Measurements from ENCODE around the gene F2RL3. TPM values are rescaled to one million over a fixed set of nuclear protein-coding genes. Genes with fewer than 3 reads are reported as not detected.

F2RL3 gene
- total and polyA plus RNA-seq, 2 of the 8 experiments (the other 6 are each of a cell fraction or from before 2014, with no cell fraction given): not detected

DNA sequence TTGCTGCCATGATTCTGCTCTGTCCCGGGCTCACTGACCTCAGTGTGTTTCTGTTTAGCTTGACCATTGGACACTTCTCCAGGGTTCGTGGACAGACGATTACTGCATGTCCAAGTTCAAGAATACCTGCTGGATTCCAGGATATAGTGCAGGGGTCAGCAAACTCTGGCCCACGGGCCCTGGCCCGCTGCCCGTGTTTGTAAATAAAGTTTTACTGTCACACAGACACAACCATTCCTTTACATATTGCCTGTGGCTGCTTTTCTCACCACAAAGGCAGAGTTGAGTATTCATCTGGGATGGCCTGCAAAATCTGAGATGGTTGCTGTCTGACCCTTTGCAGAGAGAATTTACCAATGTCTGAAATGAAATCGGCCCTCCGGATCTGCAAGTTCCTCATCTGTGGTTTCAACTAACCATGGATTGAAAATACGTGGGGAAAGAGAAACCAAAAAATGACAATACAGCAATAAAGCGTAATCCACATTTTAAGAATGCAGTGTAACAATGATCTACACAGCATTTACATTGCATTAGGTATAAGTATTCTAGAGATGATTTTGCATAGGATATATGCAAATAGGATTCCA lies 25.9 kb upstream of the F2RL3 start:
- Histone ChIP-seq H2AK5ac (ENCODE audit: low read depth, low read length) (no peak overlapping the region), H3K9ac (replicated peaks in 1 of 4; ENCODE audit: extremely low read depth in 1 of 4, low read depth in 3 of 4, low read length in 3 of 4) (no peak overlapping the region), H3K4me3 (ENCODE audit: extremely low read depth in 1 of 4, insufficient read depth in 2 of 4, low read depth in 3 of 4, low read length in 4 of 4) (no peak overlapping the region), H3K79me2 (ENCODE audit: control insufficient read depth in 1 of 2, insufficient read depth in 2 of 2, low read length in 2 of 2) (no peaks in the 10 kb centered on the region), H4K91ac (replicated peaks; ENCODE audit: insufficient read length, low read length) (no peak overlapping the region), H3K23me2 (ENCODE audit: low read depth, low read length) (0 out of 2 replicates have a peak, but pooled peaks cover 1% of the 10 kb centered on the region), H3K18ac (ENCODE audit: extremely low read depth, low read length) (no peak overlapping the region), H4K8ac (ENCODE audit: extremely low read depth, insufficient read depth, low read length) (no peak overlapping the region), H3K27me3 (replicated peaks in 1 of 4; ENCODE audit: control insufficient read depth in 3 of 4, extremely low read depth in 1 of 4, insufficient read depth in 3 of 4, low read length in 3 of 4) (no peaks in the 10 kb centered on the region), H2BK120ac (replicated peaks; ENCODE audit: low read depth, low read length) (no peak overlapping the region), H2BK12ac (ENCODE audit: low read depth, low read length) (no peak overlapping the region), H2BK15ac (ENCODE audit: low read length) (no peak overlapping the region), H2BK20ac (ENCODE audit: low read length) (no peak overlapping the region), H4K5ac (ENCODE audit: insufficient read length, low read depth, low read length) (no peak overlapping the region), H3K4me1 (replicated peaks in 1 of 4; ENCODE audit: control insufficient read depth in 3 of 4, insufficient read depth in 4 of 4, low read length in 3 of 4) (no peaks in the 10 kb centered on the region), H4K20me1 (replicated peaks in 1 of 2; ENCODE audit: control insufficient read depth in 1 of 2, insufficient read depth in 2 of 2, low read length in 2 of 2) (peaks cover 0 to 7% of the 10 kb centered on the region in 2 experiments), H3K4ac (replicated peaks; ENCODE audit: insufficient read length, low read depth, low read length) (no peak overlapping the region), H3K9me3 (ENCODE audit: insufficient read depth in 2 of 2, low read depth in 1 of 2, low read length in 1 of 2) (no peaks in the 10 kb centered on the region), H3K14ac (ENCODE audit: insufficient read length) (no peak overlapping the region), H3K23ac (ENCODE audit: insufficient read length) (no peak overlapping the region), H3K56ac (replicated peaks; ENCODE audit: insufficient read length, low read depth, low read length) (no peak overlapping the region), H2AFZ (ENCODE audit: low read length) (no peak overlapping the region), H3K4me2 (ENCODE audit: insufficient read depth in 1 of 2, low read depth in 2 of 2, low read length in 2 of 2) (no peak overlapping the region), H3K27ac (ENCODE audit: low read depth, low read length) (no peak overlapping the region), H3K36me3 (ENCODE audit: control insufficient read depth in 2 of 4, insufficient read depth in 4 of 4, low read length in 3 of 4) (peaks cover 23 to 49% (median 40%) of the 10 kb centered on the region in 4 experiments), H3K79me1 (ENCODE audit: low read depth, low read length) (0 out of 2 replicates have a peak, but pooled peaks cover 2% of the 10 kb centered on the region), H2BK5ac (ENCODE audit: low read depth, low read length) (no peak overlapping the region)
- POLR2A ChIA-PET (ENCODE audit: partially characterized antibody): interaction anchor here (1.1 kb wide), 1 partner anchor 8 kb away, joined by 3 read pairs; no protein-coding TSS in a partner anchor
- TF ChIP-seq YY1 (IDR thresholded peaks at IDR 0.05; ENCODE audit: low read depth, low read length) (no peak), TAF1 (IDR thresholded peaks at IDR 0.05; ENCODE audit: low read depth, low read length) (no peak), JUND (IDR thresholded peaks at IDR 0.05; ENCODE audit: low read length) (no peak), EP300 (IDR thresholded peaks at IDR 0.05; ENCODE audit: borderline replicate concordance in 1 of 2, low read depth in 2 of 2, low read length in 2 of 2) (no peak)
- DNase-seq (ENCODE audit: low read depth in 1 of 2, low spot score in 2 of 2) (no peak), FAIRE-seq (no peak)
- WGBS, 2 experiments (ENCODE audit: extremely low coverage in 1 of 2, insufficient coverage in 1 of 2, insufficient read length in 1 of 2, insufficient replicate concordance in 2 of 2, low coverage in 1 of 2, low lambda C conversion rate in 2 of 2, missing lambda C conversion rate in 1 of 2): 97% methylated on average over 10 of the region's 10 CpGs; no CpG with 5 or more reads in 1 of the 2 experiments
- CTCF ChIA-PET (ENCODE audit: partially characterized antibody): no interaction called here

All from H1 (cell line).